HG03025 (cell line): ENCODE results near the gene AKAP13.
"Not testable (repeated sequence)": the region's sequence is repeated elsewhere in the genome, so short reads cannot be mapped to it uniquely, and the experiment has no call there.

ENCODE experiments used
- ATAC-seq: cut with Tn5 transposase; IDR thresholded peaks from one replicate; pipeline ENCODE4 v1.9.1; 2021; ENCODE audit warnings: mild to moderate bottlenecking, moderate library complexity; ENCODE audit not compliant: unreplicated experiment, low FRiP score

The AKAP13 gene

DNA sequence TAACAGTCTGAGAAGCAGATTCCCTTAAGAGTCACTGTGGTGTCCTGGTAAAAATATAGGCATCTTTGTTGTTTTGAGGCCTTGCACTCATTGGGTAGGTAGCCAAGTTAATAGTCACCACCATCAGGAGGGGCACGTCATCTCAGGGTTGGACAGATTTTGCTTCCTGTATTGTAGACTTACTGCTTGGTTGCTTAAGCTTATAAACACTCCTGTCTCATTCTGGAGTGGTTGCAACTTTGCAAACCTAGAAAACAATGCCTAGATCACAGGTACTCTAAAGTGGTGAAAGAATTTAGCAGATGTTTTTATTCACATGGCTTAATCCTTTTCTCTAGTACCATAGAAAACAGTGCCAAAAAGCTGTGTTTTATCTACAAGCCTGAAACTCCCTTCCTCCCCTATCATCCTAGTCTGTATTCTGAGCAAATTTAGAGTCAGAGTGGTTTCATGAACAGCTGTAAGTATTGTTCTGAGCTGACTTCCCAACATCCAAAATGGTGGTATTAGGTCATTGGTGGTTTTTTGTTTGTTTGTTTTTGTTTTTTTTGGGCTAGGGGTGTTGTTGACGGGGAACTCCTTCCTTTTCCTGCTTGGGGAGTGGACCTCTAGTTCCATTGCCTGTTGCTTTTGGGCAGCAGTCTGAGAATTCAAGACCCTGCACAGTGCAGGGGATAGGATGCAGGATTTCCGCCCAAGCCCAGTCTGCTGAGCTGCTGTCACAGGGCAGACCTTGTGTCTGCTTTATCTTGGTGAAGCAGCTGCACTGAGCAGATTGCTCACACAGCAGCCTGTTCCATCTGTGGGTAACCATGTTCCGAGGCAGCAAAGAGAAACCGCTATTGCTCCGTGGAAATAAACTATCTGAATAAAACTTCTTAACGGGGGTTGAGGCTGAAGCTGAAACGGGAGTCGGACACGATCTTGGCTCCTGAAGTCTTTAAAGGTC lies 202.0 kb downstream of the AKAP13 start:
- ATAC-seq, result peak; percentile 58

DNA sequence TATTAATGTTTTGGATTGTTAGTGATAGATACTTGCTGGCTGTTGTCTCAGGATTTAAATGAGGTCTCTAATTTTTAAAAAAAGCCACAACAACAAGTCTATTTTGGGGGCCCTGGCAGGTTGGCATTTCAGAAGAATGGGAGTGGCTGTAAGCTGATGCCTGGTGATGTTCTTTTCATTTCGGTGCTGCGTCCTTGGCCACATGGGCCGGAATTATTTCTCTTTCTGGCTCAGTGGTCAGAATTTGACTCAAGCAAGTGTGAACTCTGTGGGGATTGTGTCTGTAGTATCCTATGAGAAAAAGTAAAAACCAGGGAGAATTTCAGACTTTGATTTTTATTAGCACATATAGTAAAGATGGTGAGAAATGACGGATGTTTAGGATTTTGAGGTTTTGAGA lies 203.0 kb downstream of the AKAP13 start:
- ATAC-seq, result no peak

DNA sequence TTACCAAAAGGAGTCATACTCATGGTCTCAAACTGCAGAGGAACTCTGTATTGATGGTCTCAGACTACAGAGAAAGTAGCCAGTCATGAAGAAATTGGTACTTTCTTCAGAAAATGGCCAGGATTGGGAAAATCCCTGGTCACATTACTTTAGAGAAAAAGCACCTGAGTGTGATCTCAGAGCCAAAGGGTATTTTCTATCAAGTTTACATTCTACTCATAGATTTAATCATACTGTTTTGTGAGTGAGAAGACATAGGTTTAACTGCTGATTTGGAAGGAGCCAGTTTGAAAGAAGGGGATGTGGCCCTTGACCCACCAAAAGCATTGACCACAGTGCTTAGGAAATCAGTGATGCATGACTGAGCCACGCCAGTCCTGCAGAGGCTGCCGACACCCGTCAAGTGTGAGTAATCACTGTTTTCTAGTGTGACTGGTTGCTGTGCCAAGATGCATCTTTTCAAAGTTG lies 203.6 kb downstream of the AKAP13 start:
- no peak for ATAC-seq

DNA sequence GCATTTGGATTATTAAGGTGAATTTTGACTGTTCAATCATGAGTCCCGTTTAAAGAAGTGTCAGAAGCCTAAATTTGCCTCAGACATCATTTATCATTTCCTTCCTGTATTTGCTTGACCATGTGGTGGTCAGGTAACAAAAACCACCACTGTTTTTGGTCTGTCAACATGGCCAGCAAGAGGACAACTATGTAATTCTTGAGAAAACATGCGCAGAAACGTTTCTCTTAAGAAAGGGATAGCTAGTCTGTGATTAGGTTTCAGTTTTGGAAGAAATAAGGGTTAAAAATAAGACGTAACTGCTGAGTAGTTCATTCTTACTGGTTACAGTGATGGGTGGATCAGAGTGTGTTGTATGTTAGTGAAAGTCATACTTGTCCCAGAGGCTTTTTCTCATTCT lies 204.5 kb downstream of the AKAP13 start:
- no peak for ATAC-seq

DNA sequence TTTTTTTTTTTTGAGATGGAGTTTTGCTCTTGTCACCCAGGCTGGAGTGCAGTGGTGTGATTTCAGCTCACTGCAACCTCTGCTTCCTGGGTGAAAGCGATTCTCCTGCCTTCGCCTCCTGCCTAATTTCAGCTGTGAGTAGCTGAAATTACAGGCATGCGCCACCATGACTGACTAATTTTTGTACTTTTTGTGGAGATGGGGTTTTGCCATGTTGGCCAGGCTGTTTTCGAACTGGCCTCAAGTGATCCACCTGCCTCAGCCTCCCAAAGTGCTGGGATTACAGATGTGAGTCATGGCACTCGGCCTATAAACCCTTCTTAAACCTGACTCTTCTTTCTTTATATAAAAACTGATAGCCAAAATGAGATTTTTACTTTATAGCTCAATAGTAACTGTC lies 205.8 kb downstream of the AKAP13 start:
- not testable (repeated sequence) for ATAC-seq

DNA sequence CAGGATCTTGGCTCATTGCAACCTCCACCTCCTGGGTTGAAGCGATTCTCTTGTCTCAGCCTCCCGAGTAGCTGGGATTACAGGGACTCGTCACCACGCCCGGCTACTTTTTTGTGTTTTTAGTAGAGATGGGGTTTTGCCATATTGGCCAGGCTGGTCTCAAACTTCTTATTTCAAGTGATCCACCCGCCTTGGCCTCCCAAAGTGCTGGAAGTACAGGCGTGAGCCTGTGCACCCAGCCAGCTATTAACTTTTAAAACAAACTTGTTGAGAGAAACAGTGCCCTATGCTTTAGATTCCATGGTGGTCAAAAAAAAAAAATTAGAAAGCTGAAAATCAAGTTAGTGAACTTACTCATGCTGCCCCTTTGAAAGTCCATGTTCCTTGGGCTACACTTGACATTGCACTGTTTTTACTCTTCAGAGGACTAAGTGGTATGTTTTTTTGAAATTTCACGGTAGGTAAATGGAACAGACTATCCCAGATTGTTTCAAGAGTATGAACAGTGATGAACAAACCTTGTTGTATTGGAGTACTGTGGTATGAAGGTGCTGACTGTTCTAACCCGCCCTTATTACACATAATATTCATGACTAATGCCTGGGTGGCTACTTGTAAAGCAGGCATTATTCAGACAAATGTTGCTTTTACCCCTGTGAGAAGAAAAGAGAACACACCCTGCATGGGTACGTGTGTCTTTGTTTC lies 207.5 kb downstream of the AKAP13 start:
- ATAC-seq, result no peak

DNA sequence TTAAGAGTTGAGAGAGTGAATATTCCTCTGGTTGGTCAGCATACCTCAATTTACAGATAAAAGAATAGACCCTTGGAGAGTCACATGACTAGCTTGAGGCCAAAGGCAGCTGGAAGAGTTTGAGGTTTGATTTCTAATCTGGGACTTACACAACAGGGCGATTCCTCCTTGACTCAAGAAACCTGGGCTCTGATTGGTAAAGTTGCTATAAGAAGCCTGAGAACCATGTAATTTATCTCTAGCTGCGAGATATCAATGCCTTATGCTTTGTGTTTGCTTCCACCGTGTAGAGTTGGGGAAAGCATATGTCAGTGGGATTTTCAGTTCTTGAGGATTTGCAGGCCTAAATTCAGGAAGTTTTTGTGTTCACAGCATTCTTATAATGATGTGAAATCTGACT lies 208.3 kb downstream of the AKAP13 start:
- ATAC-seq, result no peak

DNA sequence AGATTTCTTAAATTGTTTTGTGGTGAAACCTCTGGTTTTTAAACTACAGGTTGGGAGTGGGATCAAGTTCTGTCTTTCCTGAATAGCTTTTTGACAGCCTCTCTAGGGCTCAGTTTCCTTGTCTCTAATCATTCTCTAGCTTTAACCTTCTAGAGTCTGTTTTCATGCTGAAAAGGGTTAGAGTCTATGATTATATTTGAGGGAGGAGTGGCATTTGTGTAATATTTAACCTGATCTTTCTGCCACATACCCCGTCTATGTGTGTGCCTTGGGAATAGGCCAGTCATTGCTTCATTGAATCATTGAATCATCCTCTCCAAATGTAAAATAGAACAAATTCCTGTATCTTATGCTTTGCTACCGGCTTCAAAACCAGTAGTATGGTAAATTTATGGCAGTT lies 209.4 kb downstream of the AKAP13 start:
- ATAC-seq, result no peak

DNA sequence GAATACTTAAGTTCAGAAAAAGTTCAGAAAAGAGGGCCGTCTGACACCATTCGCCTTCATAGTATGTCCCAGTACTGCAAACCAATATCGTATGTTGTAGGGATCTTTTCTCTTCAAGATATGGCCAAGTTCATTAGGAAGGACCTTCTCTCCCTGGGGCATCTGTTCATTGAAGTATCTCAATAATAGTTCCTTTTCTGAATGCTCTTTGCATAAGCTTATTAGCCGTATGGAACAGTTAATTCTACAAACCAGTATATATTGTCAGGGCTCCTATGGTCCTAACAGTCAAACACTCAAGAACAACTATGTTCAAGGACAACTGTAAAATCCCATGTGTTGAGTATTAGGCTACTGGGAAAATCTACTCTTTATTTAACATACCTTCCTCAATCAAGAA lies 211.2 kb downstream of the AKAP13 start:
- ATAC-seq, result no peak

DNA sequence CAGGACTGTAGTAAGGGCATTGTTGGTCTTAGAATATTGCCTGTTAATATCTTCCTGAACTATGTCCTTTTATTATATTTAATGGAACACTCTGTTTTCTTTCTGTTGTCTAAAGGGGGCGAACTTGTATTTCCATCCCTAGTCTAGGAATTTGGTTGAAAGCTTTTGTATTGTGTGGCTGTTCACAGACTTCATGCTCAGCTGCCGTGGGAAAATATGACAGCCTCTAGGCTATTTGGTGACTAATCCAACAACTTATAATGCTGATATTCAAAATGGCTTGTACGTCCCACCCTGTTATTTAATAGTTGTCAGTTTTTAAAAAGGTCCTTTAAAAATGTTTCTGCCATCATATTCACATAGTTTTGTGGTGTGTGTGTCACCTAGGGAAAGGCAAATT lies 211.7 kb downstream of the AKAP13 start:
- no peak for ATAC-seq

DNA sequence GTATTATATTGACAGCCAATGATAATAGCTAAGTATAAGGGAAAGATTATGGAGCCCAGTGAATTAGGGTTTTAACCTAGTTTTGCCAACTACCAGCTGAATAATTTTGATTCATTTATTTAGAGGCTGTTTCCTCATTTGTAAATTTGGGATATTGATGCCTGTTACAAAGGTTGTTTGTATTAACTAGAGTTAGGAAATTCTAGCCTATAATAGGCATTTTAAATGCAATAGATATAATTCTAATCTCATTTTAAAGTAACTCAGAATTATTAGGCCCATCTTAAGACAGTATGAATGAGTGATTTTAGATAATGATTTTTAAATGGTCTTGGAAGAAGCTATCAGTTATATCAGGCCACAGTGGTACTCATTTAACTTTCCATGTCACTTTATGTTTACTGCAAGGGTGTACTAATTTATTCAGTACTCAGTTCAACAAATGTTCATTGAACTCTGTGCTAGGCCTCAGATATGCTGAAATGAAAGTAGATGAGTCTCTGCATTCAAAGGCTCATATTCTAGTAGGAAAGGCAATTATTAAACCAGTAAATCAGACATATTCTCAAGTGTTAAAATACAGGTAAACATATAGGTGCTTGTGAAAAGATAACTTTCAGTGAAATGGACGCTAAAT lies 213.5 kb downstream of the AKAP13 start:
- no peak for ATAC-seq

DNA sequence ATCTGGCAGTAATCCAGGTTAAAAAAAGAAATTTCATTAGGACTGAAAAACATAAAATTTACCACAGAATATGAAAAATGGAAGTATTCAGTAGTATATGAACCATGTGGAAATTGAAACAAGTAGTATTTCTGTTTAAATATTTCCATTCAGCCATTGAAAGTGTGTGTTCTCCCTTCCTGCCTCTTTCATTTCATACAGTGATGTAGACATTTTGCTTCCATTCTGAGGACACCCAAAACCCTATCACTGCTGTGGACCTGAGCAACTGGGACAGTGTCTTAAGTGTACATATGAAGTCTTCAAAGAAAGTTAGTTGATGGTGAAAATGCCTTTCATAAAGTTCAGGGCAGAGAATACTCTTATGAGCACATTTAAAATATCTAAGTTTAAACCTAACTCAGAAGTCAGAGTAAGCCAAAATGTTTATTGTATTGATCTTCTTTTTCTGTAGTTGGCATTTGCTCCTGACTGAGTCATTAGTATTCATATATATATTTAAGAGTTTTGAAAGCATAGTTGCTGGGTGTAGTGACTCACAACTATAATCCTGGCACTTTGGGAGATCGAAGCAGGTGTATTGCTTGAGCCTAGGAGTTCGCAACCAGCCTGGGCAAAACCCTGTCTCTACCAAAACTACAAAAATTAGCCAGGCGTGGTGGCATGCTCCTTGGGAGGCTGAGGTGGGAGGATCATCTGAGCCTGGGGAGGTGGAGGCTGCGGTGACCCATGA lies 215.6 kb downstream of the AKAP13 start:
- ATAC-seq, result no peak

DNA sequence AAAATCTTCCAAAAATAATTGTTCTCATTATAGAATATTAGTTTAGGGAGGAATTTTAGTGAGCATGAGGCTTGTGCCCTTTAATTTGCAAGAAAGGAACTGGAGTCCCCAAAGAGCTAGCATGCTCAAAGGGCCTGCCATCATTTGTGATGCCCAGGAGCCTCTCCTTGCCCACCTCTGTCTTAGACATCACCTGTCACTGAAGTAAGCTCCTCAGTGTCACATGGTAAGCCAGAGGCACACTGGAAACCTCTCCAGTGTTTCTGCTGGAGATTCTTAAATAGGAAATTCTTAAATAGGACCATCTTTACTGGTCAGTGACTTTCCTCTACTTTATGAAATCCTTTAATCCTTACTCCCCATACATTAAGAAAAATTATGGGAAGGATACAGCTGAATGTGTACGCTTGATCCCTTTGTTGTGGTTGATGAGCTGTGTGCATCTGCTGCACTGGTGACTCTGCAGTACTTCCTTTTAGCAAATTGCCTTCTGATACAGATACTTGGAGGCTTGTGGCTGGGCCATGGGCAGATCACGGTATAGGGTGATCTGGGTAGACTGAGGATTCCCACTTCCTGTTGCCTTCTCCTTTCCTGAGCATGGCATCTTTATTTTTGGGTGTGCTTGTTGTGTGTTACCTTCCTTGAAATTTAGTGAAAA lies 216.9 kb downstream of the AKAP13 start:
- no peak for ATAC-seq

DNA sequence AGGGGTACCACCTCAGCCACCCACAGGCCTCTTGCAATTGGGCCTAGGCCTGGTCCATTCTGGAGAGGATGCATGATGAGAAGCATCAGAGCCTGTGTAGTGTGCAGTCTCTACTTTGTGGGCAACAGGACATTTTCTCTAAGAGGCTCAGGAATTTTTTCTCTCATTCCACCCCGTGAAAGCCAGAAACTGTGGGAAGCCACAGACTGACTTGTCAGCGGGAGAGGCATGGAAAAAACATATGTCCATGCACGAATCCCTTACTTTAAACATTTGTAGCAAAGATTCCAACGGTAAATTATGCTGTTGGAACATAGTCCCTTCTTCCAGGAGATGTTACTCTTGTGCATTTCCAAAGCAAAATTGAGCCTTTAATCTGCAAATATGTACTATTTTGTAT lies 217.8 kb downstream of the AKAP13 start:
- ATAC-seq, result no peak

DNA sequence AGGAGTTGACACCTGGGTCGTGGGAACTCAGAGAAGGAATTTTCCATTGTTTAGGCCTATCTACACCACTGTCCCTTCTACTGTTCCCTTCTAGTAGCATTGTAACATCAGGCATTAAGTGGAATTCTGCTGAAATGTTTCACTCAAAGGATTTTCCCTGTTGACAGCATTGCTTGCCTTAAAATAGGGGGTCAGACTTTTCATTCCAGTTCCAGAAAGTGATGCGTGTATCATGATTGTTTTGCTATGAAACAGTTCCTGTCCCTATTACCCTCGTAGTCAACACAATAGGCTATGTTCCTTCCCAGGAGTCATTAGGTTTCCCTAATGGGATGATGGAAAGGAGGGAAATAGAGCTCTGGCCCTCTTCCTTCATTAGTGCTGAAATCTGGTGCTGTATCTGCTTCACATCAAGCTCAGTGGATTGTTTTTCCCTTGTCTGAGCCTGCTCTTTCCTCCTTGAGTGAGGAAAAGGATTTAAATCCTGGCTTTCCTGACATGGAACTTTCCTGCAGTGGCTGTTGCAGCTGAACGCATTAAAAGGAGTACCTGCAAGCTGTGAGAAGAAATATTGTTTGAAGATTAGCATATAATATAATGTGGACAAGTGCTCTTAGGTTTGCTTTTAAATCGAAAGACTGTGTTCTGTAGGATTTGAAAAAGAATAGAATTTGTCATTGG lies 218.5 kb downstream of the AKAP13 start:
- no peak for ATAC-seq

DNA sequence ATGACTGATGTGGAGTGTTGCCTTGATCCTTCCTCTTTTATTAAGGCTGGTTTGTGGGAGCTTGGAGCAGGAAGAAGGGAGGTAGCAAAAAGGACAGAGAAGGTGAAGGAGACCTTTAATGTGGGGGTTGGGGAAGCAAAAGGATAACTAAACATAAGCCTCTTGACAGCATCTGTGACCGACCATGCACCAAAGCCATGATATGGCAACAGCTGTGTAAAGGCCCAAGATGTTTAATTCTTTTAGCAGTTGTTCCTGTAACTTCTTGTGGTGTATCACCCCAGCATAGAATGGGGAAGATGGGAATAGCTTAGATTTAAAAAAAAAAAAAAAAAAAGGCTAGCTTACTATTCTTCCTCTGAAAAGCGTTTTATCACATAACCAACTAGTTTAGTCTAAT lies 219.6 kb downstream of the AKAP13 start:
- no peak for ATAC-seq

DNA sequence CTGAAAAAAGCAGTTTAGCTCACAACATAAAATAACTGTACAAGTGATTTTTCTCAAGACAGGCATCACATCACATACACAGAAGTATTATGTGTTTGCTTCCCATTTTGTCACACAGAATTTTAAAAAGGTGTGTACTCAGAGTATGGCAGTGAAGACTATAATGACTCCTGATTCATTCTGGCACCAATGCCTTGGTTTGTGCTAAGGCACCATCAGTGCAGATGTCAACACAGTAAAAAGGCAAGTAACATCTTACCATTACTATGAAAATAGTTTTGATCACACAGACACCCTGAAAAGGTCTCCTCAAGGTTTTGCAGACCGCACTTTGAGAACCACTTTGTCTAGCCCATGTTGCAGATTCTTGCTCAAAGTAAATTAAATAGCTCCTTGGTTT lies 222.8 kb downstream of the AKAP13 start:
- ATAC-seq, result no peak

DNA sequence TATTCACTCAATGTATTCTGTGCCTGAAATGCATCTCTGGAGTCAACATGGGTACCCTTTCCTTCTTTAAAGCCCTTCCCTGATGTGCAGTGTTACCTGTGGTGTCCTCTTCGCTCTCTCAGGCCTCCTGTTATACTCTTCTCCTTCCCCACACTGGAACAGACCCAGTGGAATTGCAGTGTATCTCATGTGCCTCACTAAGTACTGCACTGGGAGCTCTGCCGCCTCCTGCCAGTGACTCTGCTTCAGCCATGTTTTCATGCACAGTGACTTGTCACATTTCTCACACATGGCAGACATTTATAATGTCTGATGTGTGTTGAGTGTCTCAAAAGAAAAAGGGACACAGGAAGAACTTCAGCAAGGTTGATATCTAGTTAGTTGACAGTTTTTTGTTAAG lies 223.3 kb downstream of the AKAP13 start:
- no peak for ATAC-seq

DNA sequence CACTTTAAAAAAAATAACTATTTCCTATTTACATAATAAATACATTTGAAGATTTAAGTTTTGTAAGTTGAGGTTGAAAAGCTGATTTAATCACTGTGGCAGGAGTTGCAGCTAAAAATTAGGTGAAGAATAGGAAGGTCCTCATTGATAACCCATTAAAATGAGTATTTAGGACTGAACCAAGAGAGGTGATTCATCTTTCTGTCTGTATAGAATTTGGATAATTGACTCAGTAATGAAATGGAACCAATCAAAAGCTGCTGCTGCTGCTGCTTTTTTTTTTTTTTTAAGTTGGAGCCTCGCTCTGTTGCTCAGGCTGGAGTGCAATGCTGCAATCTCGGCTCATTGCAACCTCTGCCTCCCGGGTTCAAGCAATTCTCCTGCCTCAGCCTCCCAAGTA lies 223.8 kb downstream of the AKAP13 start:
- no peak for ATAC-seq

DNA sequence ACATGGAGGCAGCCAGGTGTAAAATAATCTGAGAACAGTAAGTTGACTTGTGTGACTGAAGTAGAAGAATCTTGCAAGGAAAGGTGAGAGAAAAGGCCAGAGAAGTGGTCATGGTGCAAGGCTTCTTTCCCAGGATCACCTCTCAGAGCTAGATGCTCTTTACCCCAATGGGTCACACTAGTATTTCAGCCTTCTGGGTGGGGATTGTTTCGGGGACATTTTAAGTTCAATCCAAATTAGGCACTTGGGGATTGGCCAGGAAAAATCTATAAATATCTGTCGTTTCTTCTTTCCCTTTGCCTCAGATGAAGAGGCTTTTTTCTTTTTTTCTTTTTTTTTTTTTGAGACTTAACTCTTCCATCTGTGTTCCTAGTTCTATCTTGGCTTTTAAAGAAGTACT lies 226.3 kb downstream of the AKAP13 start:
- no peak for ATAC-seq
